NT2/D1 (cell line): Measurements from ENCODE around the gene EAF1.

ENCODE experiments used
- SUZ12 ChIP-seq: IDR thresholded peaks from 2 replicates; pipeline ENCODE4 v1.6.1; 2011; ENCODE audit not compliant: insufficient read length, insufficient read depth; ENCODE audit errors: extremely low read depth
- YY1 ChIP-seq: IDR thresholded peaks from 2 replicates; pipeline ENCODE4 v1.6.1; 2011; ENCODE audit not compliant: insufficient read length, insufficient read depth
- ZNF274 ChIP-seq: IDR thresholded peaks from 2 replicates; pipeline ENCODE4 v1.6.1; 2011; ENCODE audit warnings: mild to moderate bottlenecking, low read depth, low read length

- TF ChIP-seq ZNF274 (no peak), YY1 (no peak), SUZ12 (no peak)
These were observed 1.1 kb downstream of the EAF1 start for GRCh38 chr3:15428539-15428938.
